ENCODE measurements around the gene TMEM255A. TPM values are rescaled to one million over a fixed set of nuclear protein-coding genes. Genes with fewer than 3 reads are reported as not detected.

TMEM255A gene
- total RNA-seq, 1 experiment from 2014 or later = 0.16 TPM

- H3K9me3 ChIP-seq (replicated peaks) = no peaks in the 10 kb centered on the region
- H3K27ac ChIP-seq = no peak overlapping the region
- DNase-seq (ENCODE audit: low read depth in 1 of 2, low spot score in 2 of 2) = no peak
- no peaks in the 10 kb centered on the region for H3K27me3 ChIP-seq (replicated peaks)
- H3K4me1 ChIP-seq (replicated peaks) = no peaks in the 10 kb centered on the region
- H3K36me3 ChIP-seq = no peaks in the 10 kb centered on the region
- H3K4me3 ChIP-seq = no peak overlapping the region
Observed at GRCh38 chrX:120236687-120237479, 74.4 kb downstream of the TMEM255A start.

GRCh38 chrX:120235284-120235683 lies 76.0 kb downstream of the TMEM255A start:
- Histone ChIP-seq H3K4me3 (no peak overlapping the region), H3K4me1 (replicated peaks) (no peaks in the 10 kb centered on the region), H3K27ac (no peak overlapping the region), H3K9me3 (replicated peaks) (no peaks in the 10 kb centered on the region), H3K27me3 (replicated peaks) (no peaks in the 10 kb centered on the region), H3K36me3 (no peaks in the 10 kb centered on the region)
- DNase-seq (ENCODE audit: low read depth in 1 of 2, low spot score in 2 of 2) = no peak

DNA sequence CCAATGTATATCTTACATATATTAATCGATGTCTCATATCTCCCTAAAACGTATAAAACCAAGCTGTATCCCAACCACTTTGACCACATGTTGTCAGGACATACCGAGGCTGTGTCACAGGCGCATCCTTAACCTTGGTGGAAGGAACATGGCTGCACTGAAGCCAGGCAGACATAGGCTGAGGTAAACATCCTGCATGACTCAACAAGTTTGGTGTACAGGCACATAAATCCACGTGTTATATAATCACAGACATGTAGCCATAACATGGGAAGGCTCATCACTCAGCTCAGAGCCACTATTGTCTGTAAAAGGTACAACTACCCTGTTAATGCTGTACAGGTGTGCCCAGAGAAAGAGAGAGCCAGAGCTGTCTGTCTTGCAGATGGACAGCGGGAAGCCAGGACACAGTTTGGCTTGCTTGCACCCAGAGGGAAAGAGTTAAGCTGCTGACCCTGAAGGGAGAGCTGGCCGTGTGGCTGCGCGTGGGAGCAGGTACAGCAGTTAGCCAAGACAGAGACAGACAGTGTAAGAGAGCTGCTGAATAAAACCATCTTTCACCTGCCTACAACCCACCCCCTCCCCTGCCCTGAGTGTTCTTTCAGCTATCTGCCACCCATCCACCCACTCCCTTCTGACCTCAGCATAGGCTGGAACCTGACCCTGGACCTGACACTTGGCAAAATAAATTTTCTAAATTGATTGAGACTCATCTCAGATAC lies 82.9 kb downstream of the TMEM255A start:
- no peak for DNase-seq (ENCODE audit: low read depth in 1 of 2, low spot score in 2 of 2)
- Histone ChIP-seq H3K27ac (no peak overlapping the region), H3K9me3 (replicated peaks) (no peaks in the 10 kb centered on the region), H3K27me3 (replicated peaks) (no peaks in the 10 kb centered on the region), H3K4me3 (no peak overlapping the region), H3K4me1 (replicated peaks) (no peaks in the 10 kb centered on the region), H3K36me3 (no peaks in the 10 kb centered on the region)

- H3K36me3 ChIP-seq = no peaks in the 10 kb centered on the region
- no peak for DNase-seq (ENCODE audit: low read depth in 1 of 2, low spot score in 2 of 2)
- H3K4me3 ChIP-seq = no peak overlapping the region
- no peaks in the 10 kb centered on the region for H3K27me3 ChIP-seq (replicated peaks)
- no peaks in the 10 kb centered on the region for H3K9me3 ChIP-seq (replicated peaks)
- no peak overlapping the region for H3K27ac ChIP-seq
- no peaks in the 10 kb centered on the region for H3K4me1 ChIP-seq (replicated peaks)
Observed at GRCh38 chrX:120224388-120224787, 86.9 kb downstream of the TMEM255A start.

DNA sequence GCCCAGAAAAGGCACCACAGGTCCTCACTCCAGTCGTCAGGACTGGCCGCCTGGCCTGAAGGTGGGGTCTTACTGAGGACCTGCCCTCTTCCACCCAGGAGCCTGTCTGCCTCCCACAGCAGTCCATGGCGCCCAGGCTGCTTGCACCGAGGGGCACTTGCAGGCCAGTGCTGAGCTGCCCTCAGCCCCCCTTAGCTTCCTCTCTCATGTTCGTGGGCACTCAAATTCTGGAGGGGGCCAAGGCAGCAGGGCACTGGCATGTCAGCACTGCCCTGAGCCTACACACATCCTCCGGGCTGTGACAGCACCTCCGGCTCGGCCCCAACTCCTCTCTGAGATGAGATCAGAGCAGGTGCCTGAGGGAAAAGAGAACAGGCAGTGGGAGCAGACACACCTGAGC lies 87.9 kb downstream of the TMEM255A start:
- Histone ChIP-seq H3K27ac (no peak overlapping the region), H3K27me3 (replicated peaks) (no peaks in the 10 kb centered on the region), H3K4me1 (replicated peaks) (no peaks in the 10 kb centered on the region), H3K9me3 (replicated peaks) (no peaks in the 10 kb centered on the region), H3K36me3 (no peaks in the 10 kb centered on the region), H3K4me3 (no peak overlapping the region)
- DNase-seq (ENCODE audit: low read depth in 1 of 2, low spot score in 2 of 2) = no peak

DNA sequence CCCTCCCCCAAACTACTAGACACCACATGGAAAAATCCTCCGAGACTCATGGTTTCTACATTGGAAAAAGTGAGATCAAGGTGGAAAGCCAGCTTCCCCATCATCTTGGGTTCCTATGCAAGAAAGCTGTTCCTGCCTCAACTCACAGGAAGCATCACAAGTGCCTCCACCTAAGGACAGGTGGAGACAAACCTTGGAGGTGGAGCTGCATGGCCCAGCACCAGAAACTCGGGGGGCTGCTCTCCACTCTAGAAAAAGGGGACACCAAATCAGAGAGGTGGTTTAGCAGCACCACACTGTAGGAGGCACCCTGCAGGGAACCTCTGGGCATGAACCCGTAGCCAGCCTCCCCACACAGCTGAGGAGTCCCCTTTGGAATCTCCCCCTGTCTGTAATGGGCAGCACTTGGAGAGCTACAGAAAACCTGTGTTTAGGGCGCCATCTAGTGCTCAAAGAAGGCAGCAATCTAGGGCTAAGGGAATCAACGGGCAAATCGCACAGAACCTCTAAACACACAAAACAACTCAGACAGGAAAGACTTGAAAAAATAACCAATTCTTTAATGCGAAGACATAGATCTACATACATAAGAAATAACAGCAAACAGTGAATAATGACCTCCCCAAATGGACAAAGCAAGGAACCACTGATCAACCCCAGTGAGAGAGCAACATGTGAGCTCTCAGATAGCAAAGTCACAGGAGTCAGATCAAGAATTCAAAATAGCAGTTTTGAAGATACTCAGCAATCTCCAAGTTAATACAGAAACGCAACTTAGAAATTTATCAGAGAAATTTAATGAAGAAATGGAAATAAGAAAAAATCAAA lies 97.6 kb downstream of the TMEM255A start:
- no peaks in the 10 kb centered on the region for H3K36me3 ChIP-seq
- no peak overlapping the region for H3K27ac ChIP-seq
- DNase-seq (ENCODE audit: low read depth in 1 of 2, low spot score in 2 of 2) = peak; percentile 21 to 47
- no peak overlapping the region for H3K4me3 ChIP-seq
- no peaks in the 10 kb centered on the region for H3K27me3 ChIP-seq (replicated peaks)
- H3K9me3 ChIP-seq (replicated peaks) = no peaks in the 10 kb centered on the region
- H3K4me1 ChIP-seq (replicated peaks) = no peaks in the 10 kb centered on the region

Other genes starting within 250 kb of the TMEM255A start
- not detected in 2 replicates for gene RHOXF2B, start 233.8 kb downstream of the TMEM255A start, total RNA-seq (2014; rRNA removed; shearing (Covaris generic))
- gene RHOXF1, start 195.5 kb downstream of the TMEM255A start, total RNA-seq (2014; rRNA removed; shearing (Covaris generic)) = not detected in 2 replicates
- gene RHOXF2, start 152.8 kb downstream of the TMEM255A start, total RNA-seq (2014; rRNA removed; shearing (Covaris generic)) = not detected in 2 replicates
- 14.2 and 14.3 TPM in 2 replicates for gene ZBTB33, start 60.6 kb downstream of the TMEM255A start, total RNA-seq (2014; rRNA removed; shearing (Covaris generic))
- not detected in 2 replicates for gene ATP1B4, start 50.6 kb upstream of the TMEM255A start, total RNA-seq (2014; rRNA removed; shearing (Covaris generic))
- 63.2 and 125 TPM in 2 replicates for gene LAMP2, start 157.8 kb upstream of the TMEM255A start, total RNA-seq (2014; rRNA removed; shearing (Covaris generic))
- 26.3 and 31.4 TPM in 2 replicates for gene CUL4B, start 249.5 kb upstream of the TMEM255A start, total RNA-seq (2014; rRNA removed; shearing (Covaris generic))

Measured in SJSA1 (cell line).